Heart left ventricle (tissue), 16 donors: ENCODE data around the gene MEGF8. TPM values are rescaled to one million over a fixed set of nuclear protein-coding genes. Genes with fewer than 3 reads are reported as not detected.
A peak's percentile ranks its signal among the peaks of the same experiment; 100 is the strongest.

Experiments used
- ATAC-seq, 4 donors: fragments of 200-7000 bp; cut with Tn5 transposase; one replicate each; pipeline ENCODE4 v1.9.1; 2020 to 2022; ENCODE audit warnings: moderate library complexity in 4 of 4, mild to moderate bottlenecking in 3 of 4, moderate number of reproducible peaks in 1 of 4
- DNase-seq, 5 donors: peaks; one replicate each; pipeline ENCODE4 v3.0.0-alpha.2; 2020
- H3K27ac ChIP-seq, 12 donors: fragments of 200-600 bp; sonication (generic) in 4 of 12; one replicate each; pipeline versions ENCODE4 v1.5.0 to v1.8.0; 2016 to 2022; ENCODE audit warnings: mild to moderate bottlenecking in 2 of 12
- H3K27me3 ChIP-seq, 9 donors: fragments of 200-600 bp; sonication (generic) in 2 of 9; one replicate each; pipeline versions ENCODE4 v1.5.1 to v1.8.0; 2016 to 2022; ENCODE audit warnings: mild to moderate bottlenecking in 3 of 9
- H3K36me3 ChIP-seq, 9 donors: fragments of 200-600 bp; sonication (generic) in 2 of 9; one replicate each; pipeline versions ENCODE4 v1.5.0 to v1.8.0; 2018 to 2022; ENCODE audit warnings: mild to moderate bottlenecking in 2 of 9
- H3K4me1 ChIP-seq, 12 donors: fragments of 200-600 bp; sonication (generic) in 4 of 12; one replicate each; pipeline versions ENCODE4 v1.5.0 to v1.8.0; 2016 to 2022; ENCODE audit warnings: mild to moderate bottlenecking in 3 of 12
- H3K4me3 ChIP-seq, 12 donors: fragments of 200-600 bp; sonication (generic) in 4 of 12; one replicate each; pipeline versions ENCODE4 v1.5.0 to v1.8.0; 2017 to 2022; ENCODE audit warnings: mild to moderate bottlenecking in 9 of 12, moderate library complexity in 4 of 12
- H3K9me3 ChIP-seq, 12 donors: fragments of 200-600 bp; sonication (generic) in 4 of 12; one replicate each; pipeline versions ENCODE4 v1.5.0 to v1.8.0; 2016 to 2022; ENCODE audit warnings: mild to moderate bottlenecking in 1 of 12
- CTCF ChIP-seq, 12 donors: fragments of 200-600 bp; sonication (generic) in 4 of 12; IDR thresholded peaks; one replicate each; pipeline versions ENCODE4 v1.5.0 to v1.8.0; 2018 to 2022; ENCODE audit warnings: antibody characterized with exemption in 12 of 12, mild to moderate bottlenecking in 5 of 12
- POLR2A ChIP-seq, 2 donors: fragments of 450-650 bp; IDR thresholded peaks; one replicate each; pipeline ENCODE4 v1.6.1; 2017; ENCODE audit warnings: antibody characterized with exemption in 2 of 2, mild to moderate bottlenecking in 2 of 2, moderate library complexity in 2 of 2
- WGBS, 4 donors: extraction: QIAGEN DNeasy Blood & Tissue Kit in 2 of 4; methylation state at CpG; one replicate each; pipeline versions ENCODE4 v1.1.5 to v1.1.7; 2013 to 2018; 5-methylcytosine and 5-hydroxymethylcytosine counted together
- intact Hi-C, 10 donors: fragments of 100-400 bp; cut with DNase I; formaldehyde crosslinking; loops; one replicate each; pipeline versions ENCODE4 v1.11.1 to v1.14.2; 2022
- polyA plus RNA-seq, 2 donors: library from polyadenylated mRNA; stranded (reverse); fragments of 200-250 nt; gene quantifications; one replicate each; pipeline ENCODE4 v1.2.3, GENCODE V29; 2013
- total RNA-seq, 9 donors: library from RNA; depleted of rRNA in 2 of 9; stranded (reverse); fragments of >200 nt in 2 of 9; fragmentation: NEBNext Ultra II Directional in 3 of 9; extraction: Animal tissue kit (Norgen Biotek cat#: 25700) in 3 of 9; gene quantifications; one replicate each; pipeline versions ENCODE4 v1.1.0 to v1.2.4, GENCODE V29; 2016 to 2023
- donor health status: ischemic (EF 13 %, LVEDD 7.1; RV severe dilation, severe dysfunction).
- donor health status: healthy with polysubstance abuse.
- donor health status: DM: no; HTN: yes; CAD: no.
- donor health status: DM: no; HTN: no; CAD: no.
- donor health status: ischemic (EF 25% LVEDD 6.9; RV normal size, moderate dysfunction).
- donor health status: ischemic (EF 25% LVEDD 5.7; RV mildly dilated, moderate dysfunction).
- donor health status: healthy.
- donor health status: DM: yes; HTN: yes; CAD: no.
- donor health status: ischemic (EF 35%, LVEDD 5.7; RV mildly dilated, moderate dysfunction).
- donor health status: nonischemic (EF 11% LVEDD 7.7; RV severe dilation, severe dysfunction).
- donor health status: DM: yes; HTN: yes; CAD: no.
- donor health status: PGD.
- donor health status: ischemic (EF 29% LVEDD 5.4; RV normal size, mild dysfunction).
- donor health status: nonischemic (EF 23%, LVEDD 6.1; RV moderate dilation, normal function).

Gene MEGF8
- total and polyA plus RNA-seq, 11 donors = 22.8 to 50.4 (median 32.8) TPM

GRCh38 chr19:42412661-42413076, 87.2 kb downstream of the MEGF8 start:
- Histone ChIP-seq H3K27ac (peak overlapping the region in 9 of 12 donors; percentile 42 to 76 (median 53)), H3K4me1 (peaks cover 4 to 40% (median 22%) of the 10 kb centered on the region in 12 donors), H3K9me3 (no peaks in the 10 kb centered on the region), H3K4me3 (no peak overlapping the region), H3K27me3 (no peaks in the 10 kb centered on the region), H3K36me3 (peaks cover 0 to 32% (median 18%) of the 10 kb centered on the region in 9 donors)
- WGBS, 4 donors = 50 to 73% (median 55%) methylated on average over 1 to 4 of the region's 4 CpGs
- TF ChIP-seq CTCF (IDR thresholded peaks at IDR 0.05) (no peak), POLR2A (IDR thresholded peaks at IDR 0.05) (no peak)
- DNase-seq (peak in 3 of 5 donors; percentile 53 to 69 (median 60)), ATAC-seq (peak; percentile 65 to 81 (median 74))
- intact Hi-C loops = no loop called here

DNA sequence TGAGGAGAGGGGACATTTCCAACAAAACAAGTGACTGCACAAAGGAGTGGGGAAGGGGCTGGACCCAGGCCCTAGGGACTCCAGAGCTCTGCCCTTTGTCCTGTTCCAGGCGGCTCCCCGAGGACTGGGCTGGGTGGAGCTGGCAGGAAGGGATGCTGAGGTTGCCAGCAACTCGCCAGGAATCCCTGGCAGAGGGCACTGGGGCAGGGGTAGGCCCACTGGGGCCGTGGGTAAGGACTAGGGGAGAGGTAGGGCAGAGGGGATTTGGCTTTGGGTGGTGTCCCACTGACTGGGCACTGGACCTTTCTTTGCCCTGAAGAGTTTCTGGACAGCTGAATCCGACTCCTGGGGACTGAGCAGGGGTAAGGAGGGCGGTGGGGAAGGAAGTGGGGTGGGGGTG, 93.9 kb downstream of the MEGF8 start:
- peak overlapping the region; percentile 16 to 97 (median 63) for H3K27ac ChIP-seq
- 36 to 48% (median 40%) methylated on average over 6 of the region's 6 CpGs for WGBS, 4 donors
- peak overlapping the region in 1 of 12 donors; percentile 22 for H3K4me3 ChIP-seq
- DNase-seq = peak; percentile 54 to 83 (median 73)
- H3K36me3 ChIP-seq = peaks cover 0 to 26% (median 6%) of the 10 kb centered on the region in 9 donors
- H3K27me3 ChIP-seq = peaks cover 0 to 6% (median 0%) of the 10 kb centered on the region in 9 donors
- no peaks in the 10 kb centered on the region for H3K9me3 ChIP-seq
- H3K4me1 ChIP-seq = peaks cover 0 to 54% (median 41%) of the 10 kb centered on the region in 12 donors
- intact Hi-C loops = no loop called here
- peak; percentile 21 to 41 (median 30) for ATAC-seq
- no peak for TF ChIP-seq CTCF (IDR thresholded peaks at IDR 0.05)
- TF ChIP-seq POLR2A (IDR thresholded peaks at IDR 0.05) = no peak

DNA sequence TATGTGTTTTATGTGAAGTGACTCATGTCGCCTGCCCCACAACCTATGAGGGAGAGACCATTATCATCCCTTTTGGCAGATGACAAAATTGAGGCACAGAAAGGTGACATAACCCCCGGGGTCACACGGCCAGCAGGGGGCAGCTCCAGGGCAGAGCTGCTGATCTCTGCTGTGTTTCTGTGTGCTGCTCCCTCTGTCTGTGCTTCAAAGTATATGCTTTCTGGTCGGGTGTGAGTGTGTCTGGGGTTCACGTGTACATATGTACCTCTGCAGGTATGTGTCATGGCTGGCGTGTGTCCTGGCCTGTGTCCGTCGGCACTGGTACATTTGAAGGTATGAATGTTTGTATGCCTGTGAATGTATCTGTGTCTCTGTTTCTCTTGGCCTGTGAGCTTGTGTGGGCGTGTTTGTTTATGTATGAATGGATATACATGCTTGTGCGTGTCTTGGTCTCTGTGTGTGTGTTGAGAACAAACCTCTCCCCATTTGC, 94.7 kb downstream of the MEGF8 start:
- Histone ChIP-seq H3K27ac (peak overlapping the region in 11 of 12 donors; percentile 22 to 97 (median 71)), H3K4me3 (peak overlapping the region in 1 of 12 donors; percentile 22), H3K36me3 (peaks cover 0 to 18% (median under 1%) of the 10 kb centered on the region in 9 donors), H3K4me1 (peaks cover 0 to 58% (median 43%) of the 10 kb centered on the region in 12 donors), H3K27me3 (peaks cover 0 to 10% (median 0%) of the 10 kb centered on the region in 9 donors), H3K9me3 (no peaks in the 10 kb centered on the region)
- intact Hi-C loops = loop anchor here in 3 of 10 donors (5.0 to 10.0 kb wide), 2 partner anchors 175 to 178 kb away; partner anchors contain the start of gene GSK3A (in 3 of the 3)
- ATAC-seq (no peak), DNase-seq (peak in 1 of 5 donors; percentile 36)
- WGBS, 4 donors = 50 to 60% (median 57%) methylated on average over 10 of the region's 10 CpGs
- peak; percentile 34 to 66 (median 55) for TF ChIP-seq CTCF (IDR thresholded peaks at IDR 0.05)
- TF ChIP-seq POLR2A (IDR thresholded peaks at IDR 0.05) = no peak

DNA sequence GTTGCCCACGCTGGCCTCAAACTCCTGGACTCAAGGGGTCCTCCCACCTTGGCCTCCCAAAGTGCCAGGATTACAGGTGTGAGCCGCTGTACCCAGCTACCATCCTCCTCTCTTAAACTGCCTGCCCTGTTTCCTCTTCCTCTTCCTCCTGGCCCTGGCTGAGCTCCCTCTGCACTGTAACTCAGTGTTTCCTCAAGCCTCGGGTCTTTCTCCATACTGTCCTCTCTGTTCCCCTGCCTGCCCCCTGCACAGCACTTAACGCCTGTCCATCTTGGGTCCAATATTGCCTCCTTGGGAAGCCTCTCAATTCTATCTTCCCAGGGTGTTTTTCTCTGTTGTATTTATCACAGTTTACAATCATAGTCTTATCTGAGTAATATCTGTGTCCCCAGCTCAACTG, 95.7 kb downstream of the MEGF8 start:
- Histone ChIP-seq H3K27ac (peak overlapping the region; percentile 73 to 97 (median 85)), H3K27me3 (peaks cover 0 to 10% (median 0%) of the 10 kb centered on the region in 9 donors), H3K4me3 (peak overlapping the region in 2 of 12 donors; percentile 68 to 92), H3K36me3 (peaks cover 0 to 14% (median 0%) of the 10 kb centered on the region in 9 donors), H3K4me1 (peaks cover 0 to 58% (median 43%) of the 10 kb centered on the region in 12 donors), H3K9me3 (no peaks in the 10 kb centered on the region)
- whole genome bisulfite sequencing, 4 donors = 70 to 80% (median 72%) methylated on average over 4 of the region's 4 CpGs
- ATAC-seq = no peak
- DNase-seq = no peak
- no peak for TF ChIP-seq POLR2A (IDR thresholded peaks at IDR 0.05)
- TF ChIP-seq CTCF (IDR thresholded peaks at IDR 0.05) = no peak
- intact Hi-C loops = loop anchor here in 3 of 10 donors (5.0 to 10.0 kb wide), 2 partner anchors 176 to 179 kb away; partner anchors contain the start of gene GSK3A (in 3 of the 3)
